HEK293T (cell line): Measurements from ENCODE around the gene HAUS3.

Experiments used
- ARNT ChIP-seq: fragments of 450-650 bp; IDR thresholded peaks from 2 replicates; pipeline ENCODE4 v1.6.1; 2017; ENCODE audit warnings: mild to moderate bottlenecking
- BHLHE40 ChIP-seq: fragments of 450-650 bp; IDR thresholded peaks from 2 replicates; pipeline ENCODE4 v1.6.1; 2016; ENCODE audit warnings: mild to moderate bottlenecking, moderate library complexity, borderline replicate concordance
- ELF4 ChIP-seq: fragments of 450-650 bp; IDR thresholded peaks from 2 replicates; pipeline ENCODE4 v1.6.1; 2017; ENCODE audit warnings: antibody characterized with exemption
- FOXK2 ChIP-seq: fragments of 450-650 bp; IDR thresholded peaks from 2 replicates; pipeline ENCODE4 v1.6.1; 2016; ENCODE audit warnings: mild to moderate bottlenecking
- FOXM1 ChIP-seq: fragments of 450-650 bp; IDR thresholded peaks from 2 replicates; pipeline ENCODE4 v1.6.1; 2017; ENCODE audit warnings: mild to moderate bottlenecking, borderline replicate concordance
- HDGF ChIP-seq: fragments of 450-650 bp; IDR thresholded peaks from 2 replicates; pipeline ENCODE4 v1.6.1; 2017; ENCODE audit warnings: antibody characterized with exemption, borderline replicate concordance
- NFRKB ChIP-seq: fragments of 450-650 bp; IDR thresholded peaks from 2 replicates; pipeline ENCODE4 v1.6.1; 2016; ENCODE audit warnings: mild to moderate bottlenecking, moderate library complexity
- PKNOX1 ChIP-seq: fragments of 450-650 bp; IDR thresholded peaks from 2 replicates; pipeline ENCODE4 v1.6.1; 2016
- SP1 ChIP-seq: fragments of 450-650 bp; IDR thresholded peaks from 2 replicates; pipeline ENCODE4 v1.6.1; 2017
- TARDBP ChIP-seq: fragments of 450-650 bp; IDR thresholded peaks from 2 replicates; pipeline ENCODE4 v1.6.1; 2016

GRCh38 chr4:2266821-2267220 lies 24.9 kb upstream of the HAUS3 start:
- TF ChIP-seq SP1 = no peak
- no peak for TF ChIP-seq FOXM1
- TF ChIP-seq ARNT = no peak
- TF ChIP-seq ELF4 = no peak
- TF ChIP-seq BHLHE40 = no peak
- no peak for TF ChIP-seq TARDBP
- no peak for TF ChIP-seq NFRKB
- TF ChIP-seq FOXK2 = no peak
- no peak for TF ChIP-seq PKNOX1
- no peak for TF ChIP-seq HDGF
